Activated CD4-positive, alpha-beta T cell treated with anti-CD3 and anti-CD28 coated beads, Interleukin-2, Interleukin-4, amounts not matched to agents 100 ng/mL and 50 ng/mL, durations not matched to agents 16 hours and 8 hours (primary cell): ENCODE measurements around the gene ACTMAP.
"Not testable (repeated sequence)": the region's sequence is repeated elsewhere in the genome, so short reads cannot be mapped to it uniquely, and the experiment has no call there.

Experiments
- DNase-seq: peaks from one replicate; pipeline ENCODE4 v3.0.0-alpha.2; 2020; ENCODE audit warnings: low spot score

ACTMAP gene, protein sequence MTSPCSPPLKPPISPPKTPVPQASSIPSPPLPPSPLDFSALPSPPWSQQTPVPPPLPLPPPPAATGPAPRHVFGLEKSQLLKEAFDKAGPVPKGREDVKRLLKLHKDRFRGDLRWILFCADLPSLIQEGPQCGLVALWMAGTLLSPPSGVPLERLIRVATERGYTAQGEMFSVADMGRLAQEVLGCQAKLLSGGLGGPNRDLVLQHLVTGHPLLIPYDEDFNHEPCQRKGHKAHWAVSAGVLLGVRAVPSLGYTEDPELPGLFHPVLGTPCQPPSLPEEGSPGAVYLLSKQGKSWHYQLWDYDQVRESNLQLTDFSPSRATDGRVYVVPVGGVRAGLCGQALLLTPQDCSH

DNA sequence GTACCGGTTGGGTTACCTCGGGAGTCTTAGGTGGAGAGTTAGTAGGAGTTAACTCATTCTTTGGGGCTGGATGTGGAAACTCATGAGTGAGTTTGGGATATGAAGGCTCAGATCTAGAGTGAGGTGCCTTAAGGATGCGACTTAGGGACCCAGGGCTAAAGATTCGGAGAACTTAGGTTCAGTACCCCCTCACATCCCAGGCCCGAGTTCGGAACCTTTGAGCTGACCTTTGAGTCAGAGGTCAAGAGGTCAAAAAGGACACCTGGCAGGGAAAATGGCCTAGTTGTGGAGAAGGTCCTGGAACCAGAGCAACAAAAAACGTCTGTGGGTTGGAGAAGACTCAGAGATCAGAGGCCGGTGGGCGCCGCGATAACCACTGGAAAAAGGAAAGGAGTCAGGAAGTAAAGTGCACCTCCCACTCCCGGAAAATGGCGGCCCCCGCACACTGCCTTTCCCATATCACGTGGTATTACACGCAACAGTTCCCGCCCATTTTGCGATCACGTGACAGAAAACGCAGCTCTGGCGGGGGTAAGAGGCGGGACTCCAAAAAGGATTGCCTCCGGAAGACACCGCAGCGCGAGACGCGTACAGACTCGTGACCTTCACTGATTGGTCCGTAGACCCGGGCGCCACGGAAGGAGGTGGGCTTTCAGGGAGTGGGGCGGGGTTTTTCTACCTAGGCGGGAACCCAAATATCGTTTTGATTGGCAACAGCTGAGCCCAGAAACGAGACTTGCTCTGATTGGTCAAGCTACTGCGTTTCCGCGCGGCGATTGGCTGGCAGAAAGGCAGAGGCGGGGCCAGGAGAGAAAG lies at the start of gene ACTMAP:
Gene ACTMAP, minus strand, starts transcription at position 420 of the 816 bp plus-strand sequence. CDS start 674 bp downstream, outside the sequence.
- peak; percentile 100 for DNase-seq

DNA sequence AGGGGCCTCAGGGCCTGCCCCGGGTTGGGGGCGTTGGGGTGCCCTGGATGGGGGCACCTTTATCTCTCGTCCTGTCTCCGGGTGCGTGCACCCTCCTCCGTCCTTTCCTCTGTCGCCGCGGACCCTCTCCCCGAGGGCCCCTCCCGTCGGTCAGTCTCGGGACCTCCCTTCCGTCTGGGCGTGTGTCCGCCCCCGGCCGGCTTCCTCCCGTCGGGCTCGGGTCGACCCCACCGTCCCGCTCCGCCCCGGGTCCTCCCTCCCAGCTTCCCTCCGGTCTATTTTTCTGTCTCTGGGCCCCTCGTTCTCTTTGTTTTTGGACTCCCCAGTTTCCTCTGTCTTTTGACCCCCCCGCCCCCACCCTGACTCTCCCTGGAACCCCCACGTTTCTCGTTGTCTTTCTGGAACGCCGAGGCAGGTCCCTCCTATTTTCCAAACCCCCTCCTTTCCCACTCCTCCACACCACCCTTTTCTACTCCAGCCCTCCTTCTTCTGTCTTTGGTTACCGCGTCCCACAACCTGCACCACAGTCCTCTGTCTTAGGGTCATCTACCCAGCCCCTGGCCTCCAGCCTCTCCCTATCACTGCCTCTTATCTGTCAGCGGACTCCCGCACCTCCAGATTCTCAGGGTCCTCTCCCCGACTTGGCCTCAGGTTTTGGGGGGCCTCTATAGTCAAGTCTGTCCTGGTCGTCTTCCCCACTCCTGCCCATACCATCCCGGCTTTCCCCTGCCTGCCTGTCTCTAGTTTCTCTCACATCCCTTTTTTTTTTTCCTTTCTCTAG lies 49.5 kb upstream of the ACTMAP start:
- DNase-seq, result no peak

DNA sequence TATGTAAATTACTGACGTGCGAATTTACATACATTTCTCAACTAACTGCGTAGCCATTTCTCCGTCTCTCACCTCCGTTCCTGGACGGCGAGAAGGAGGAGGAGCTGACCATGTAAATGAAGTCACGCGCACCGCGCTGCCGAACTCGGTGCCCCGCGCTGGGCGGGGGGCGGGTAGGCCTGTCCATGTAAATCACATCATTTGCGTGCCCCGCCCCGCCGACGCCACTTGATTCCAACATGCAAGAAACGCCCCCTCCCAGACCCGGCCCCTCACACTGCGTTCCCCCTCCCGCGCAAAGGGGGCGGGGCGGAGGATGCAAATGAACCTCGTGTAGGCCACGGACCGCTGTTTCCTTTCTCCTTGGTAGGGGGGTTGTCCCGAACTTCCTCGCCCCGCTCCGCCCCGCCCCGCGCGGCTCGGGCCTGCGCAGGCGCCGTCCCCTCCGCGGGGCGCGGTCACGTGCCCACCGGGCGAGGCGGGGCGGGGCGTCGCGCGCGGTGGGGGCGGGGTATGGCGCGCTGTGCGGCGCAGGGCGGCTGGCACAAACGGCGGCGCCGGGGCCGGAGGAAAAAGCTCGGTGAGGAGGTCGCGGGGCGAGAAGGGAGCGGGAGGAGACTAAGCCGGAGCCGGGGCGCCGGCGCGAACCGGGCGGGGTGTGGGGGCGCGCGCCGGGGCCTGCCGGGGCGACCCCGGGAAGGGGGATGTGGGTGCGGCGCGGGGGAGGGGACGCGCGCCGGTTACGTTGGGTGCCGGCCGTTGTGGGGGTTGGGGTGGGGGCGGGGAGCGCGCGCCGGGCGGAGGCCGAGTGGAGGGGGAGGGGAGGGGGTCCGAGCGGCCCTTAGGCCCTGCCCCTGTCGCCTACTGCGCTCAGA lies 48.6 kb upstream of the ACTMAP start, which contains the start of gene EGLN2:
Gene EGLN2, plus strand, starts transcription at position 509 of the 875 bp plus-strand sequence. CDS start 1,382 bp downstream, outside the sequence.
- peak; percentile 100 for DNase-seq

DNA sequence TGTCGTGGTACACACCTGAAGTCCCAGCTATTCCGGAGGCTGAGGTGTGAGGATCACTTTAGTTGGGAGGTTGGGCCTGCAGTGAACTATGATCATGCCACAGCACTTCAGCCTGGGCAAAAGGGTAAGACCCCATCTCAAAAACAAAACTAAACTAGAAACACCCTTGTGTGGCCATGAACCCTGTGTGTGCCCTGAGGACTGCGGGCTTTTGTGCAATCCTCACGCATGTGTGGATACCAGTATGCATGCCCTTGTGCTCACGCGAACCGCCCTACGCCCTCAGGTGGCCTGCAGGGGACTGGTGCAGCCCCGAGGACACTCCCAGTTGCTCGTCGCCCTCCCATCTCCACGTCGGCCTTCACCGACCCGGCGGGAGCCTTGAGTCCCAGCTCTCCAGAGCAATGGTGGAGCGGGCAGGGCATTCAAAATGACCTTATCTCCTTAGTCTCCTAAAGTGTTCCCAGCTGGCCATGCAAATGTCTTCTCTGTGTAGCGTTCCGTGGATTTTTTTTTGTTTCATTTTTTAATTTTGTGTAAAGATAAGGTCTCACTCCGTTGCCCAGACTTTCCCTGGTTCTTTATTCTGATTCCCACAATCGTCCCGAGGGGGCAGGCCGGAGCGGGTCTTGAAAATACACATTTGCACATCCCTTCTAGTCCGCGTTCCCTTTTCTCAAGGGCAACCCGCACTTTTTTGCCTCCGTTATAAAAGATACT lies 47.8 kb upstream of the ACTMAP start:
- DNase-seq, result peak; percentile 60

DNA sequence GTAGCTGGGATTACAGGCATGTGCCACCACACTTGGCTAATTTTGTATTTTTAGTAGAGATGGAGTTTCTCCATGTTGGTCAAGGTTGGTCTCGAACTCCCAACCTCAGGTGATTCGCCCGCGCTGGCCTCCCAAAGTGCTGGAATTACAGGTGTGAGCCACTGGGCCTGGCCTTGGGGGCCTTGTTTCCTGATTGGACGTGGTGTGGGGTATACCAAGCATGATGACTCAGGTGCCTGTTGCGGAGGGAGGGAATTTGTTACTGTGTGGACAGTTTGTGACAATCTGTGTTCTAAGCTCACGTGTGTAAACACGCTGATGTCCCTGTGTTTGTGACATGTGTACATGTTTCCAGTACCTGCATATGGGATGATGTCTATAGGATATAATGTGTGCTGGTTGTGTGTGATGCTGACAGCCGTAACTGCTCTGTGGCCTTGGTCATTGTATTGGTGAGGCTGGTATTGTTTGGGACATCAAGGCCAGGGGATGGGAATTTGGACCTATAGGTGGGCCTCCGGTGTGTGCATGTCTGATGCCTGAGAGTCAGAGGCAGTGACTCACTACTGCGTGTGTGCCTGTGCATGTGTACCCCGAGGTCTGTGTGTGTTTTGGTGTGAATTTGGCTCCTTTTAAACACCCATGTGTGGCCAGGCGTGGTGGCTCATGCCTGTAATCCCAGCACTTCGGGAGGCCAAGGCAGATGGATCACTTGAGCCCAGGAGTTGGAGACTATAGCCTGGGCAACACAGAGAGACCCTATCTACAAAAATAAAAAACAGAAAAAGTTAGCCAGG lies 47.1 kb upstream of the ACTMAP start:
- DNase-seq, result no peak

DNA sequence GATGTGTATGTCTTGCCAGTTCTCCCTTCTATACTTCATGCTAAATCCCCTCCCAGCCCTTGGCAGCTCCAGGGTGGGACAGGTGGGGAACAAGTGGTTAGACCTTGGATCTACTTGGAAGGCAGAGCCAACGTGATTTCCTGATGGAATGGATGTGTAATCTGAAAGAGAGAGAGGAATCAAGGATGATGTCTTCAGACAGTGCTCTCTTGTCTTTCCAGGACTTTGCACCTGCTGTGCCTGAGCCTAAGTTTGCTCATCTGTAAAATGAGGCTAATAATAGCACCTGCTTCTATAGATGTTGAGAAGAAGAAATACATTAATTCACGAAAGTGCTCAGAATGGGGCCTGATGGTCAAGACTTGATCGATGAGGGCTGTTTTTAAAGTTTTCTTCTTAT lies 41.7 kb upstream of the ACTMAP start:
- no peak for DNase-seq

DNA sequence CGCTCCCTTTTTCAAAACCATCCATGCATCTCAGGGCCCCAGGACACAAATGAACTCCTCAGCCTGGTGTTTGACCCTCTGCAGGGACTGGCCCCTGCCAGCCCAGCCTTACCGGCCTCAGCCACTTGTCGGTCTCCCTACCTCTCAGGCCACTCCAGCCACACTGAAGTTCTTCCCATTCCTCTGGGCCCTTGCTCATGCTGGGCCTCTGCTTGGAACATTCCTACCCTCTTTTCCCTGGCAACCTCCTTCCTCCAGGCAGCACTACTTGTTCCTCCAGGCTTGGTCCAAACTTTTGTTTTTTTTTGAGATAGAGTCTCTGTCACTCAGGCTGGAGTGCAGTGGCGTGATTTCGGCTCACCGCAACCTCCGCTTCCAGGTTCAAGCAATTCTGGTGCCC lies 41.1 kb upstream of the ACTMAP start:
- DNase-seq, result no peak

DNA sequence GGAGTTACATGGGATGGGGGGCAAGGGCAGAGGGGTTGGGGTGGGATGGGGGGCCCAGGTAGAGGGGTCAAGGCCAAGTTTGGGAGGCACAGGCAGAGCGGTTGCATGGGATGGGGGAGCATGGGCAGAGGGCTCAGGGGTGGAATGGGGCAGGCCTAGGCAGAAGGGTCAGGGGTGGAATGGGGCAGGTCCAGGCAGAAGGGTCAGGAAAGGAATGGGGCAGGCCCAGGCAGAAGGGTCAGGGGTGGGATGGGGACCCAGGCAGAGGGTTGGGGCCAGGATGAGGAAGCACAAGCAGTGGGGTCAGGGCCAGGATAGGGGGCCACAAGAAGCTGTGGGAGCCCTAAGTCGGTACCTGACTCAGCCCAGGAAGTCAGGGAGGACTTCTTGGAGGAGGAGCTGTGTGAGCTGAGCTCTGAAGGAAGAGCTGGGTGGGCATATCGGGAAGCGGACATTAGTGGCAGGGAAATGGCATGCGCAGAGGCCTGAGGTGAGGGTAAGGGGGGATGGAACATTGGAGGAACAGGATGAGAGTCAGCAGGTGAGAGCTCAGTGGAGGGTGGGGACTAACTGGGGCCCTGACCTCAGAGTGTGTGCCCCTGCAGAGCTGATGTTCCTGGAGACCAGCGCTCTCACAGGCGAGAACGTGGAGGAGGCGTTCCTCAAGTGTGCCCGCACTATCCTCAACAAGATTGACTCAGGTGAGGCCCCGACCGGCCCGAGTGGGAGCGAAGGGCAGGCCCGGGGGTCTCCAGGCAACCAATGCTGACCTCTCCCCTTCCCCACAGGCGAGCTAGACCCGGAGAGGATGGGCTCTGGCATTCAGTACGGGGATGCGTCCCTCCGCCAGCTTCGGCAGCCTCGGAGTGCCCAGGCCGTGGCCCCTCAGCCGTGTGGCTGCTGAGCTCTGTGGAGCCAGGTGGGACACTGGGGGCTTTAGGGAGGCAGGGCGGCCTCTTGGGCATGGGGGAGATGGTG lies 36.1 kb upstream of the ACTMAP start:
- no peak for DNase-seq

DNA sequence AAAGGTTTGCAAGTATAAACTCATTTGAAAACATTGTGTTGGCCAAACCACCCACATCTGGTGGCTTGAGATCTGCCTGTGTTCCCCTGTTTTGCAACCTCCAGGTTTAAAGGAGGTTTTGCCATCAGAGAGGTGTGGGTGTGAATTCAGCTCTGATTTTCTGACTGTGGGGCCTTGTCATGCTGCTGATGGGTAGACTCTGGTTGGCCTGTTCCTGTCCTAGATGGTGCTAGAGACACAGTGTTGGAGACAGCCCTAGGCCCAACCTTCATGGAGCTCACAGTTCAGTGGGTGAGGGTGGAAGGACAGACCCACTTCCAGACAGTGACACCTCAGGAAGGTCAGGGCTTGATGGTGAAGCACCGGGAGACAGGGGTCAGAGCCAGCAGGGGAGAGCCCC lies 35.2 kb upstream of the ACTMAP start:
- DNase-seq, result no peak

DNA sequence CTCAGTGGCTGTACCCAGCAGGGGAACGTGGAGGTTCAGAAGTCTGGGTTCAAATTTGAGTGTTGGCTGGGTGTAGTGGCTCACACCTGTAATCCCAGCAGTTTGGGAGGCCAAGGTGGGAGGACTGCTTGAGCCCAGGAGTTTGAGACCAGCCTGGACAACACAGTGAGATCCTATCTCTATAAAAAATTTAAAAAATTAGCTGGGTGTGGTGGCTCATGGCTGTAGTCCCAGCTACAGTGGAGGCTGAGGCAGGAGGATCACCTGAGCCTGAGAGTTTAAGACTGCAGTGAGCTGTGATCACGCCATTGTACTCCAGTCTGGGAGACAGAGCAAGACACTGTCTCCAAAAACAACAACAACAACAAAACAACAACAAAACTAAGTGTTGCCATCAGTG lies 33.9 kb upstream of the ACTMAP start:
- DNase-seq, result not testable (repeated sequence)

DNA sequence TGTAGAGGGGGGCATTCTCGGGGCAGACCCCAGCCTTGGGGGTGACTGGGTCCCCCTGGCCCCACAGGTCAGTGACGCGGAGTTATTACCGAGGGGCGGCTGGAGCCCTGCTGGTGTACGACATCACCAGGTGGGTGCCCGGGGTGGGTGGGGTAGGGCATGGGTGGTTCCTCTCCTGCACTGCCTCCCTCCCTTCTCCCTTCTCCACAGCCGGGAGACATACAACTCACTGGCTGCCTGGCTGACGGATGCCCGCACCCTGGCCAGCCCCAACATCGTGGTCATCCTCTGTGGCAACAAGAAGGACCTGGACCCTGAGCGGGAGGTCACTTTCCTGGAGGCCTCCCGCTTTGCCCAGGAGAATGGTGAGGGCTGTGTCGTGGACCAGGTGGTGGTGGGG lies 33.4 kb upstream of the ACTMAP start:
- DNase-seq, result no peak

DNA sequence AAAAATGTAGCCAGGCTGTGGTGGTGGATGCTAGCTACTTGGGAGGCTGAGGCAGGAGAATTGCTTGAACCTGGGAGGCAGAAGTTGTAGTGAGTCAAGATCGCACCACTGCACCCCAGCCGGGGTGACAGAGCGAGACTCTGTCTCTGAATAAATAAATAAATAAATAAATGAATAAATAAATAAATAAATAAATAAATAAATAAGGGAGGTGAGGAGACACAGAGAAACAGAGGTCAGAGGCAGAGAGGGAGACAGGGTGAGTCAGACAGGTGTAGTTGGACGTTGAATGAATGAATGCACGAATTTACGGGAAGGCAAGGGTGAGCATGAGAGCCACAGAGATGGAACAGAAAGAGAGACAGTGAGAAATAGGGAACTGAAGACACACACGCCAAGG lies 30.9 kb upstream of the ACTMAP start:
- no peak for DNase-seq

DNA sequence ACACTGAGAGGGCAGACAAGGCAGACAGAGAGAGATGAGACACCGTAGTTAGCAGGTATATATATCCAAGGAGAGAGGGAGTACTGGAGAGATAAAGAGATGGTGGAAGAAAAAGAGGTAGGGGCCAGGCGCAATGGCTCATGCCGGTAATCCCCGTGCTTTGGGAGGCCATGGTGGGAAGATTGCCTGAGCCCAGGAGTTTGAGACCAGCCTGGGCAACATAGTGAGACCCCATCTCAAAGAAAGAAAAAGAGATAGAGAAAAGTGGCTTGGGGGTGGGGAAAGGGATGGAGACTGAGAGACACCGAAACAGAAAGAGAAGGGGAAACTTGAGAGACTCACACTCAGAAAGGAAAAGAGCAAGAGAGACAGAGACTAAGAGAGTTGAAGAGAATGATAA lies 30.3 kb upstream of the ACTMAP start:
- DNase-seq, result no peak

DNA sequence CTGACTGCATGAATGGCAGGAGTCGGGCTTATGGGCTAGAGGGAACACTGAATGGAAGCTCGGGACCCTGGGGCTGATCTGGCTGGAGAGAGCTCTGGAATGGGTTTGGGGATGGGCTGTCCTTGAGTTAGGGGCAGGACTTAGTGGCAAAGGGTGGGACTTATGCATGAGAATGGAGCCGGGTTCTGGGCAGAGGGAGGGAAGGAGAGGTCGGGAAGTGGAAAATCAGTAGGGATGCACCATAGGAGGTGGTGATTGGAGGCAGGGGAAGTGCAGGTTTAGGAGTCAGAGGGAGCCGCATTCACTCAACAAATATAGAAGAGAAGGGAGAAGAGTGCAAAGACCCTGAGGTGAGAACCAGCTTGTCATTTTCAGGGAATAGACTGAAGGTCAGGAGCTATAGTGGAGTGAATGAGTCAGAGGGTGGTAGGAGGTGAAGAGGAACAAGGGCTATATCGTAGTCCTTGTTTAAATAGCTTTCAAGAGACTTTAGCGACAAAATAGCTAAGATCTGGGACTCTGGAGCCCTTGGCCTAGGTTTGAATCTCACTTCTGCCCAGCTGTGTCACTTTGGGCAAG lies 28.5 kb upstream of the ACTMAP start:
- no peak for DNase-seq

DNA sequence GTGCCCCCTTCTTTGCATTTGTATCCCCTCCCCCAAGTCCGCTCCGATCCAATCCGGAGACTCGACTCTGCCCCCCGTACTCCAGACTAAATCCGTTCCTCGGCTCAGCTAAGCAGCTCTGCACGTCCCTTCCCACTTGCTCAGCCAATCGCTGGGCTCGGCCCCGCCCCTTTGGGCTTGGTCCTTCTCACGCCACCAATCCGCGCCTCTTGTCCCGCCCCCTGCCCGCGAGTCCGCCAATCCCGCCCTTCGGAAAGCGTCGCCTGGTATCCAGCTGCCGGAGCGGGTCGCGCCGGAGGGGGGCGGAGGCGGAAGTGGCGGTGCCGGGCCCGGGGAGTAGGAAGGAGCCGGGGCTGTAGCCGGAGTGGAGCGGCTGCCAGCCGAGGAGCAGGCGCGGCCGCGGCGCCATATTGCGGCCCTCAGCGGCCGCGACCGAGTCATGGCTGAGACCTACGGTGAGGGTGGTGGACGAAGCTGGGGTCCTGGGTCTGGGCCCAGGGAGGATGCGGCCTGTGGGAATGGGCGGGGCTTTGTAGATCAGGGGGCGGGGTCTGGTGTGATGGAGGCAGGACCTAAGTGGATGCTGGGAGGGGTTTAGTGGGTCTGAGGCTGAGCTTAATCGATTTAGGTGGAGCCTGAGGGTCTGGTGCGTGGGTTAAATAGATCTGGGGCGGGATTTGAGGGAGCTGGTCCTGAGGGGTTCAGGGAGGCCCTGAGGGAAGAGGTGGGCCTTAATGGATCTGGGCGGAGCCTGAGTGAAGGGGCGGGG lies 27.8 kb upstream of the ACTMAP start, which contains the start of gene RAB4B:
Gene RAB4B, plus strand, starts transcription at position 311 of the 769 bp plus-strand sequence. Its CDS starts 129 bp downstream, at position 440.
- DNase-seq, result peak; percentile 100

DNA sequence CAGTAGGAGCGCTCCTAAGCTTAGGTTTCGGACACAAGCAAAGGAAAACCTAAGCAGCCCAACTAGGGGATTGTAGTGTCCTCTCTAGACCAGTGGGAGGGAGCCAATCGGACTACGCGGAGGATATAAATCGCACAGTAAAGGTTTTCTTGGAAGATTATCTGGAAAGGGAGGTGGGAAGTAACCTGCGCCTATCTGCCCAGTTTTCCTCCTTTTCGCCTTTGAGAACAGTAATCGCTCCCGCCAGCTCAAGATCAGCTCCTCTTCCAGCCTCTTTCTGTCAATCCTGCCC lies 27.3 kb upstream of the ACTMAP start:
- DNase-seq, result no peak

DNA sequence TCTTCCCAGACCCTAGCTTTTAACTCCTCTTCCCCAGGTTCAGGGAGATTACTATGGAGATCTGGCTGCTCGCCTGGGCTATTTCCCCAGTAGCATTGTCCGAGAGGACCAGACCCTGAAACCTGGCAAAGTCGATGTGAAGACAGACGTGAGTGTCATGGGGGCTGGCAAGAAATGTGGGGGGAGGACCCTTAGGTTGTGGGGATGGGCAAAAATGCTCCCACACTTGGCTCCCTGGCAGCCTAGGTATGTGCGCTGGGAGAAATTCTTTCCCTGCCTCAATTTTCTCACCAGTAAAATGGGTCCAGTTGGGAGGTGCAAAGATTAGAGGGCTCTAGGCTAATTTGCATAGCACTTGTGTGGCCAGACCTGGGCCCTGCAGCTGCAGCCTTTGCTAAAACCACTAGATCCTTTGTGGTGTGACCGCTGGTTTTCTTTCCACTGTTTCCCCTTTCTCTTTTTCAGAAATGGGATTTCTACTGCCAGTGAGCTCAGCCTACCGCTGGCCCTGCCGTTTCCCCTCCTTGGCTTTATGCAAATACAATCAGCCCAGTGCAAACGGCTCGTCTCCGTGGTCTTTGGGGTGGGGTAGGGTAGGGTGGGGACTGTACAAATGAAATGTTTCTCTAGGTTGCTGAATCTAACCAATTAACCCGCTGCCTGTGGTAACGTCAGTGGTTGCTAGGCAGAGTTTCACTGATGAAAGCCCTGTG lies 26.8 kb upstream of the ACTMAP start:
- peak; percentile 95 for DNase-seq
